BE2C (cell line): ENCODE measurements around the gene NOD2.
A peak's percentile ranks its signal among the peaks of the same experiment; 100 is the strongest.

Experiments used
- DNase-seq: peaks from one replicate; pipeline ENCODE4 v3.0.0-alpha.2; 2020
- H3K27me3 ChIP-seq: fragments of 250-450 bp; sonication (Bioruptor Pico); 2 replicates; pipeline ENCODE4 v1.5.1; 2020; ENCODE audit warnings: mild to moderate bottlenecking
- H3K36me3 ChIP-seq: fragments of 250-450 bp; sonication (Bioruptor Pico); 2 replicates; pipeline ENCODE4 v1.5.1; 2020; ENCODE audit warnings: mild to moderate bottlenecking
- H3K4me1 ChIP-seq: fragments of 250-450 bp; sonication (Bioruptor Pico); 2 replicates; pipeline ENCODE4 v1.5.1; 2020
- H3K4me3 ChIP-seq: 2 replicates; pipeline ENCODE4 v1.5.1; 2011; ENCODE audit warnings: low read depth, low read length
- H3K9me3 ChIP-seq: fragments of 250-450 bp; sonication (Bioruptor Pico); 2 replicates; pipeline ENCODE4 v1.5.1; 2020
- CTCF ChIP-seq: IDR thresholded peaks from 2 replicates; pipeline ENCODE4 v1.5.1; 2012; ENCODE audit warnings: mild to moderate bottlenecking, low read depth, low read length

The NOD2 gene

GRCh38 chr16:50718061-50718760 lies 24.8 kb downstream of the NOD2 start:
- TF ChIP-seq CTCF, result no peak
- no peaks in the 10 kb centered on the region for H3K4me1 ChIP-seq
- DNase-seq, result no peak

GRCh38 chr16:50718761-50719400 lies 25.5 kb downstream of the NOD2 start:
- no peak for TF ChIP-seq CTCF
- no peaks in the 10 kb centered on the region for H3K9me3 ChIP-seq
- DNase-seq, result no peak

More at GRCh38 chr16:50718061-50718760, 24.8 kb downstream of the NOD2 start:
- Histone ChIP-seq H3K9me3 (no peaks in the 10 kb centered on the region), H3K36me3 (no peaks in the 10 kb centered on the region), H3K4me3 (peak overlapping the region; percentile 3), H3K27me3 (no peaks in the 10 kb centered on the region)

GRCh38 chr16:50719401-50720337 lies 26.3 kb downstream of the NOD2 start:
- Histone ChIP-seq H3K4me1 (no peaks in the 10 kb centered on the region), H3K27me3 (no peaks in the 10 kb centered on the region), H3K4me3 (no peak overlapping the region), H3K36me3 (no peaks in the 10 kb centered on the region), H3K9me3 (no peaks in the 10 kb centered on the region)
- TF ChIP-seq CTCF, result no peak
- DNase-seq, result no peak

More at GRCh38 chr16:50718761-50719400, 25.5 kb downstream of the NOD2 start:
- no peaks in the 10 kb centered on the region for H3K4me1 ChIP-seq
- H3K27me3 ChIP-seq, result no peaks in the 10 kb centered on the region
- H3K4me3 ChIP-seq, result no peak overlapping the region
- H3K36me3 ChIP-seq, result no peaks in the 10 kb centered on the region

- H3K9me3 ChIP-seq, result no peaks in the 10 kb centered on the region
- H3K27me3 ChIP-seq, result no peaks in the 10 kb centered on the region
- no peak for DNase-seq
- no peaks in the 10 kb centered on the region for H3K36me3 ChIP-seq
- H3K4me3 ChIP-seq, result no peak overlapping the region
- no peaks in the 10 kb centered on the region for H3K4me1 ChIP-seq
- no peak for TF ChIP-seq CTCF
Measured at GRCh38 chr16:50721549-50722404, 28.4 kb downstream of the NOD2 start.

GRCh38 chr16:50722405-50722737 lies 29.0 kb downstream of the NOD2 start:
- no peak for DNase-seq
- TF ChIP-seq CTCF, result no peak
- no peaks in the 10 kb centered on the region for H3K36me3 ChIP-seq
- no peaks in the 10 kb centered on the region for H3K27me3 ChIP-seq
- no peaks in the 10 kb centered on the region for H3K4me1 ChIP-seq
- no peak overlapping the region for H3K4me3 ChIP-seq
- H3K9me3 ChIP-seq, result no peaks in the 10 kb centered on the region
